HTERT RPE-1 (cell line): ENCODE results near the gene LDHD.
"Not testable (repeated sequence)": the region's sequence is repeated elsewhere in the genome, so short reads cannot be mapped to it uniquely, and the experiment has no call there.

Experiments used
- in situ Hi-C: fragments of 300-500 bp; cut with MboI; formaldehyde crosslinking; loops from 4 replicates; pipeline ENCODE4 v1.14.3; 2020; ENCODE audit warnings: low sequenced_read_pairs

Gene LDHD

DNA sequence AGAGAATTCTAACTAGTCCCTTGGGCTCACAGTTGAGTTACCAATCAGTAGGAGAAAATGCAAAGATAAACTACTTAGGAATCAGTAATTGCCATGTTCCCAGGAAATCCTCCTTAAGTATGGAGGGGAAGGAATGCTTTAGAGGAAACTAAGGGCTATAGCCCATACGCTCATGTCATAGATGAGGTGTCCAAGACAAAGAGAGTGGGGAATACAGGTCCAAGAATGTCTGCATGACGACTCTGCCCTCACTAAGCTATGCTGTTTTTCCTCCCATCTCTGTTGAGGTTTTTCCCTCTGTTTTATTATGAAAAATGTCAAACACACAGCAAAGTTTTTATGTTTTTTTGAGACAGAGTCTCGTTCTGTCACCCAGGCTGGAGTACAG lies 16.0 kb downstream of the LDHD start:
- in situ Hi-C loops, result no loop called here

DNA sequence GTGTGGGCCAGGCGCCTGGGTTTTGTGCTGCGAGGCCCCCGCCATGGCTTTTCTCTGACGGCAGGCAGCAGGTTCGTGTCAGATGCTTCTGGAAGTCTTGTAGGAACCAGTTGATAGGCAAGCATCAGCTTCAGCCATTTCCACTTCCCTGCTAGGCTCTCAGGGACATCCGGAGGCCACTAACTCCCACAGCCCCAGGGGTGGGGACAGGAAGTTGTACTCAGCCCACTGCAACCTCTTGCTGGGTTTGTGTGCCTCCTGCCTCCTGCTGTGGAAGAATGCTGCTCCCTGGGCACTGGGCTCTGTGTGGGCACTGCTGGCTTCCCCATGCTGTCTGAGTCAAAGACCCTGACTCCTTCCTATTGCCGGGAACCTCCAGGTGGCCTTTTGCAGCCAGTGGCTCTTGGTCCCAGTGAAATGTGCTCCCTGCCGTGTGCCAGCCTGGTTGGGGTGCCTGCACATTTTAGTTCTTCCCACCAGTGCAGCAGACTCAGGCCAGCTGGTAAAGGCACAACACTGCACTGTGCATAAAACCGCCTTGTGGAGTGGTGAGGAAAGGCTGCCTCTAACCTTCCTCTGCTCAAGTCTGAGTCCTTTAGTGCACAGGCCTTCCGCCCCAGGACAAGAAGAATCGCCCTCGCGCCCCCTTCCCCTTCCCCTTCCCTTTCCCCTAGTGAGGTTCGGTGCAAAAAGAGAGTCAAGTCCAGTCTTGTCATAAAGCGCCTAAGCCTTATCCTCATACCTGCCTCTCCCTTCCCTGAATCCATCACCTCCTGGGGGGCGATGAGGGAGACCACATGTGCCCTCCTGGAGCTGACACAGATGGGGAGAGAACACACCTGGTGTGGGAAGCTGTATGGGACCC lies 16.6 kb downstream of the LDHD start:
- in situ Hi-C loops, result no loop called here

DNA sequence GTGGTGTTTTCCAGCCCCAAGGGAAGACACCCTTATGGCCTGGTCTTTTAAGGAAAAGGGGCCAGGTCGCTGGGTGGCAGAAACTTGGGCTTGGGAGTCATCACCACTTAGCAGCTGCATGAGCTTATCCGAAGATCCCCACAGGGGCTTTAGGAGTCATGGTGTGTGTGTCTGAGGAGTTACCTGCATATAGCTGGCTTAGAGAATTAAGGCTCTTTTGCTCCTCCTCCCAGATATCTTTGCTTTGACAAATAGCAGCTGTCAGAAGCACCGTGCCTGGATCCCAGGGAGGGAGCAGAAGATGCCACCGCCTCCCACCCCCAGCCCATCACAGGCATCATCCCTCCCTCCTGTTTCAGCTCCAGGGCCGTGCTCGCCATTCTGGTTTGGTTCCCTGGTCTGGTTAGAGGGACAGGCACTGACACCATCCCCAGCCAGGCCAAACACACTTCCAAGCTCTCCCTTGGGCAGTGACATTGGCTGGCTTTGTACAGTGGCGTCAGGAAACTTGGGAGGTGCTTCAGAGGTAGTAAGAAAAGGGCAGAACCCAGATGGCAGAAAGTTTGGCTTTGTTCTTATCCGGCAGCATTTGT lies 17.4 kb downstream of the LDHD start:
- in situ Hi-C loops, result no loop called here

- in situ Hi-C loops, result no loop called here
Measured at GRCh38 chr16:75097941-75098901, 18.4 kb downstream of the LDHD start.

- in situ Hi-C loops, result no loop called here
Measured at GRCh38 chr16:75097191-75097761, 19.3 kb downstream of the LDHD start.

DNA sequence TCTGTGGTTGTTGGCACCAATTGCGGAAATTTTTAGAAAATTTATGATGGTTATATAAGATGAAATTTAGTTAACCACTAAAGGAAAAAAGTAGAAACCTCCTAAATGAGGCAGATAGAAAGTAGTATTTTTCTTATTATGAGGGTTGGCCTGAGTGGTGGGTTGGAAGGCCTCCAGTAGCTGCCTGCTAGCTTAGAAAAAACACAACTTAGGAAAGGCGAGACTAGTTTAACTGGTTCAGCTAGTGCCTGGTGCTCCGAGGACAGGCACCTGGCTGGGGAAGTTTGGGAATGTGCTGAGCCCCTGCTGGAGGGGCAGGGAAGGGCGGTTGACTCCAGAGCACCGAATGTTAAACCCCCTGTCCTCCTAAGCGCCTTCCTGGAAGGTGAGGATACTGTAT lies 19.9 kb downstream of the LDHD start:
- in situ Hi-C loops, result no loop called here

GRCh38 chr16:75095204-75095621 lies 21.4 kb downstream of the LDHD start:
- in situ Hi-C loops, result no loop called here

DNA sequence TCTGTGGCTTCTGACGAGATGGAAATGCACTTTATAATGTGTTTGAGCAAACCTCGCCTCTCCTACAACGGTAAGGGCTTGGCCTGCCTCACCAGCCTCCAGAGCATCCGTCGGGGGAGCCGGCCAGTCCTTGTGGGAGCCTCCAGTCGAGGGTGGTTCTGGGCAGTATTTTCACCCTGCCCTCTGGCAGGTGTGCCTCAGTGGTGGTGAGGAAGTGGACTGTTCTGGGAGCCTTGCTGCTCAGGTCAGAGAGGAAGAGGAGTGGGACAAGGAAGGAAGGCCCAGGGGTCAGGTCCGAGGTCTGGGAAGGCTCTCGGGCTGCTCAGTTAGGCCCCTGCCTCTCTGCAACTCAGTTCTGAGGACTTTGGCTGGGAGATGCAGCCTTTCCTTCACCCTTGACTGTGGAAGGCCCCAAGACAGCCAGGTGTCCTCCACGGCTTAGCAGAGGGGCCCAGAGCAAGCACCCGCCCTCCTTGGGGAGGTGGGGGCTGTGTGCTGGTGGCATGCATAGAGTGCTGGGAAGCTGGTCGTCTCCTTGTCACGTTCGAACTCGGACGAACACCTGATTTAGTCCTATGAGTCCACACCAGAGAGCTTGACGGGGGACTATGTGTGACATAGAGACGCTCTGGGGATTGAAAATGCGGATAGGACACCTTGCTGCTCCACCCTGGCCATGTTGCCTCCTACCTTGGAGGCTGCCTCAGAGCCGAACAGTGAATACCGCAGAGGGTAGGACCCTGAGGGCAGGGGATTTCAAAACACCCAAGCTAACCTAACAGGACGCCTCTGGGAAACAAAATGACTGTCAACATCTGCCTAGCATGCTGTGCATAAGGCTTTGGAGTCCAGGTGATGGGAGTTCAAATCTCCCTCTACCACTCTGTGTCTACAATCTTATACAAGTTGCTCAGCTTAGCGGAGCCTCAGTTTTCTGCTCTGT lies 22.7 kb downstream of the LDHD start:
- in situ Hi-C loops, result no loop called here

DNA sequence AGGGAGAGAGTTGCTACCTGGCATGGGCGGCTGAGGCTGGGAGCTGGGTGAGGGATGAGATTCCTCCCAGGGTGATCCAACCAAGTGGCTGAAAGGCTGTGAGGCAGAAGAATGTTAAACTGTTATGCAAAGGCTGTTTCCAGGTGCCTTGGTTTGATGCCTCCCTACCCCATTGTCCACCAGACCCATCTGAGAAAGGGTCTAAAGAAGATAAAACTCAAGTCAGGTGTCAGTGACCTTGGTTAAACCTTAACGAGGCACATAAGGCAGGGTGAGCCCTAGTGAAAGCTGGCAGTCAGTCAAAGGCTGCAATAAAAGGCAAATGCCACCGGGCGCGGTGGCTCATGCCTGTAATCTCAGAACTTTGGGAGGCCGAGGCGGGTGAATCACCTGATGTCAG lies 23.8 kb downstream of the LDHD start:
- in situ Hi-C loops, result no loop called here

- in situ Hi-C loops, result not testable (repeated sequence)
Measured at GRCh38 chr16:75091619-75092018, 25.0 kb downstream of the LDHD start.

DNA sequence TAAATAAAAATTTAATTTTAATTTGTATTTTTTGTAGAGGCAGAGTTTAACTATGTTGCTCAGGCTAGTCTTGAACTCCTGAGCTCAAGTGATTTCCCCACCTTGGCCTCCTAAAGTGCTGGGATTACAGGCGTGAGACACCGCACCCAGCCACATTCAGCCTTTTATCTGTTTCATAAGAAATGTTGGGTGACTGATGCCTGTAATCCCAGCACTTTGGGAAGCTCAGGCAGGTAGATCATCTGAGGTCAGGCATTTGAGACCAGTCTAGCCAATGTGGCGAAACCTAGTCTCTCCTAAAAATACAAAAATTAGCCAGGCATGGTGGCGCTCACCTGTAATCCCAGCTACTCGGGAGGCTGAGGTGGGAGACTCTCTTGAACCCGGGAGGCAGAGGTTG lies 25.7 kb downstream of the LDHD start:
- in situ Hi-C loops, result not testable (repeated sequence)

- in situ Hi-C loops, result no loop called here
Measured at GRCh38 chr16:75089486-75090202, 26.9 kb downstream of the LDHD start.

- in situ Hi-C loops, result no loop called here
Measured at GRCh38 chr16:75088934-75089333, 27.6 kb downstream of the LDHD start.

DNA sequence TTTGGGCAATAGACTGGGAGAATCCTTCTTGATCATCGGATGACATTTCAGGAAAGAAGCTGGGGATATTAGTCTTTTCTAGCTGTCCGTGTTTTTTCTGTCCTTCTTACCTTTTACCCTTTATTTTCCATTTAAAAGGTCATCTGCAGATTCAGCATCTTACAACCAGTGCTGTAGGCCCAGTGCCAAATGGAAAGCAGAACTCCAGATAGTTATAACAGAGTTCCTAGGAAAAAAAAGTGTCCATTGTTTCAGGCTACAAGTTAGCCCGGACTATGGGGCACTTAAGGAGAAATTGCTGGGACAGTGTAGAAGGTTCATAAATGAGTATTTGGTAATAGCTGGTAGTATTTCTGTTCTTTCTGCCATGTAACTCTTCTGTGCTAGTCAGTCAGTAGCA lies 28.4 kb downstream of the LDHD start:
- in situ Hi-C loops, result no loop called here

DNA sequence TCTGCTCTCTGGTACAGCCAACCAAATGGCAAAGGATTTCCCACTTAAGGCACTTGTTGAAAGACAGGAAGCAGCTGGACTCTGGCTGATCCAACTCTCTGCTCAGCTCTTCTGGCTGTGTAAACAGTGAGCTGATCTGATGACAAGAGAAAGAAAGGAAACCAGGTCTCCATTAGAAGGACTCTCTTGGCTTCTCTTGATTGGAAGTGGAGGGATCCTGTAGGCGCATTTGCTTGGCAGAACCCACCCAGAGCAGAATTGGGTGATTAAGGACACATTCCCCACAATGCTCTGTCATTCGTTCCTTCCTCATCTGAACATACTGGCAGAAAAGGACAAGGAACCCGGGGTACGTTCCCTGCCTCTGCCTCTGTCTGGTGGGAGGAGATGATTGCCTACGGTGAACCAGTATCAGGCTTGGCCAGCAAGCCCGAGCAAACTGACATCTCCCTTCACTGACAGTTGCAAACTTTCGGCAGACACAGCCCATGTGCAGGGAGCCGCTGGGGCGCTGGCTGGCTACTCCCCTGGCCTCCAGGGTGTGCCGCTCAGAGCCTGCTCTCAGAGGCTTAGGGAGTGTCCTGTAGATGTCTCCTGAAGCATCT lies 29.1 kb downstream of the LDHD start:
- in situ Hi-C loops, result no loop called here

DNA sequence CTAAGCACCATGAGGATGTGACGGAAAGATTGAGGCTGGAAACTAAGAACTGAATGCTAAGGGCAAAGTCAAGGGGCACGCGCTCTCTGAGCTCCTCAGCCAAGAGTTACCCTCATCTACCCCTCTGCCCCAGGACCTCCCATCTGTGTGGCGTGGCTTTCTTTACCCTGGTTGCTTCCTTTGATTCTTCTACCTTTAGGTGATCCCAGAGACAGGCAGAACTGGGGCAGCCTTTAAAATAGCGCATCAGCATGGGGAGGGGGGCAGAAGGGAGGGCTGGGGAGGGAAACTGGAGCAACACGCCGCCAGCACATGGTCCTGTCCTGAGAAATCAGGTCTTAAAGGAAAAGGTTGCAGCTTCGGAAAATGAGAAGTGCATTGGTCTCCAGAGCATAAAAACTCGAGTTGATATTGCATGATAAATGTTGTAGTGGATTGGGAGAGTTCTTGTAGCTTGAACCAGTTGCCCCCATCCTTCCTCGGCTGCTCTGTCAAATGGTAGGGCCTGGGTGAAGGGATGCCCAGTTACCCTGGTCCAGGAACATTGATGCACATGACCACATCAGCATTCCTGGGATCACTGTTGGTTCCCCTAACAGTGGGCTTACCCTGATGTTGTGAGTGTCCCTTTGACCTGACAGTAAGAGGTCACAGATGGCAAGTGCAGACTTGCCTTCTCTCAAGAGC lies 29.7 kb downstream of the LDHD start:
- in situ Hi-C loops, result no loop called here

- in situ Hi-C loops, result no loop called here
Measured at GRCh38 chr16:75086281-75086680, 30.3 kb downstream of the LDHD start.

DNA sequence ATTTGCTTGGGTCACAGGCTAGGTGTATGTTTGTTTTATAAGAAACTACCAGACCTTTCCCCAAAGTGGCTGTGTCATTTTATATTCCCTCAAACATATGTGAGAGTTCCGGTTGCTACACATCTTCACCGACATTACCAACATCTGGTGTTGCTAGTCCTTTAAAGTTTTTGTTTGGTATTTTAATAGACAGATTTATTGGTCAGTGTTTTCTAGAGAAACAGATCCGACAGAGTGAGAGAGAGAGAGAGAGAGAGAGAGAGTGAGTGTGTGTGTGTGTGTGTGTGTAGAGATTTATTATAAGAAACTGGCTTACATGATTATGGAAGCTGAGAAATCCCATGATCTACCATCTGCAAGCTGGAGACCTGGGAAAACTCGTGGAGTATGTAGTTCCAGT lies 31.0 kb downstream of the LDHD start:
- in situ Hi-C loops, result no loop called here
